Fibroblast of villous mesenchyme (primary cell): ENCODE results near the gene SYT13. TPM values are rescaled to one million over a fixed set of nuclear protein-coding genes. Genes with fewer than 3 reads are reported as not detected.

ENCODE experiments used
- DNase-seq: peaks from one replicate; pipeline ENCODE4 v3.0.0-alpha.2; 2010; ENCODE audit warnings: low read depth
- H3K4me3 ChIP-seq: 2 replicates; pipeline ENCODE4 v1.5.1; 2011; ENCODE audit warnings: low read depth, mild to moderate bottlenecking, low read length
- CTCF ChIP-seq: IDR thresholded peaks from 2 replicates; pipeline ENCODE4 v1.5.1; 2012; ENCODE audit warnings: low read depth, mild to moderate bottlenecking, low read length; ENCODE audit not compliant: insufficient read depth
- total RNA-seq: library from RNA; depleted of rRNA; stranded (reverse); fragments of >200 nt; gene quantifications from 2 replicates; pipeline ENCODE4 v1.2.3, GENCODE V29; 2012

SYT13 gene
- total RNA-seq, 1 donor = not detected

- H3K4me3 ChIP-seq = no peak overlapping the region
- DNase-seq = no peak
- TF ChIP-seq CTCF = no peak
Observed at GRCh38 chr11:45227836-45228235, 58.3 kb downstream of the SYT13 start.

GRCh38 chr11:45226901-45227300 is 59.2 kb downstream of the SYT13 start:
- no peak overlapping the region for H3K4me3 ChIP-seq
- DNase-seq = no peak
- no peak for TF ChIP-seq CTCF

GRCh38 chr11:45225961-45226871 is 59.9 kb downstream of the SYT13 start:
- TF ChIP-seq CTCF = no peak
- no peak overlapping the region for H3K4me3 ChIP-seq
- DNase-seq = no peak

- TF ChIP-seq CTCF = no peak
- no peak for DNase-seq
- H3K4me3 ChIP-seq = no peak overlapping the region
Observed at GRCh38 chr11:45225277-45225676, 60.9 kb downstream of the SYT13 start.

- DNase-seq = no peak
- TF ChIP-seq CTCF = no peak
Observed at GRCh38 chr11:45224766-45225165, 61.4 kb downstream of the SYT13 start.

GRCh38 chr11:45223496-45223895 is 62.6 kb downstream of the SYT13 start:
- no peak overlapping the region for H3K4me3 ChIP-seq
- DNase-seq = no peak
- no peak for TF ChIP-seq CTCF

More at GRCh38 chr11:45224766-45225165, 61.4 kb downstream of the SYT13 start:
- no peak overlapping the region for H3K4me3 ChIP-seq
